Stimulated activated CD4-positive, alpha-beta T cell treated with anti-CD3 and anti-CD28 coated beads, Interleukin-4, amount 100 ng/mL, for 4 hours (primary cell): ENCODE data around the gene ANKRD34C.
"Not testable (repeated sequence)": the region's sequence is repeated elsewhere in the genome, so short reads cannot be mapped to it uniquely, and the experiment has no call there.

Experiments used
- DNase-seq, 2 experiments: peaks; one replicate each; pipeline ENCODE4 v3.0.0-alpha.2; 2020

Gene ANKRD34C

DNA sequence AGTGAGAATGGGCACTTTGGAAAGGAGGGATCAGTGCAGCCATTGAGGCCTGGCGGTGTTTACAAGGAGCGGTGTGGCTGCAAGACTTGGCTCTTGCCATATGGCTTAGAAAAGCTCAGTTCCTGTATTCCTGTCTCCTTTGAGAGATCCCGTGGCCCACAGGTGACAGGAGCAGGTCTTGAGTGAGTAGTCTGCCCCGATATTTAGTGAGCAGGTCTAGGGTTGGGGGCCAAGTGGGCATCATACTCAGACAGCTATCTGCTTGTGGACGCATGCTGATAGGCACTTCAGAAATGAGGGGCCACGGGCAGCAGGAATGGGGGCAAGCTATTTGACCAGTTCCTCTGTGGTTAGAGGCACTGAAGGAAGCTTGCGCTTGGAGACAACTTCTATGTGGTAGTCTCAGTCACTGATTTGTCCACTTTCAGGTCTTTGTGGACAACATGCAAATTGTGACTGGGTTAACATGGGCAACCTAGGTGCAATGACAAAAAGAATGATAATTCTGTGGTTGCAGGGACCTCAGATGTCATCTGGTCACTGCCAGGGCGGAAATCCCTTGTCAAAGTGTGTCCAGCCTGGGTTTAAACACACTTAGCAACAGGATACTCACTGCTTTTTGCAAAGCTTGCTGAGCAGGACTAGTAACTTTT lies 29.5 kb downstream of the ANKRD34C start:
- DNase-seq = no peak

DNA sequence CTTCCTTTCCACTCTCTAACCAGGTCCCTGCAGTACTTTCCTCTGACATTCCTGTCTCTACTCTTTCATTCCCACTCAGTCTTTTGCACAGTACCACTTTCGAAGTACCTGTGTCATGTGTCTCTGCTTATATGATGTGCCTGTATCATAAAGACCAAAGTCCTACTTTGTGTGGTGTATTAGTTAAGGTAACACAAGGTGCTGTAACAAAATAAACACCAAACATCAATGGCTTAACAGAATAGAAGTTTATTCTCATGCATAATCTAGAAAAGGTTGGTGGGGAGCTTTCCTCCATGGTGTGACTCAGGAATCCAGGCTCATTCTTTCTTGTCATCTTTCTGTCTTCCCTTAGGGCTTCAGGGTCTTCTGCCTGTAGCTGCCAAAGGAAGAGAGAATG lies 31.7 kb downstream of the ANKRD34C start:
- no peak for DNase-seq

DNA sequence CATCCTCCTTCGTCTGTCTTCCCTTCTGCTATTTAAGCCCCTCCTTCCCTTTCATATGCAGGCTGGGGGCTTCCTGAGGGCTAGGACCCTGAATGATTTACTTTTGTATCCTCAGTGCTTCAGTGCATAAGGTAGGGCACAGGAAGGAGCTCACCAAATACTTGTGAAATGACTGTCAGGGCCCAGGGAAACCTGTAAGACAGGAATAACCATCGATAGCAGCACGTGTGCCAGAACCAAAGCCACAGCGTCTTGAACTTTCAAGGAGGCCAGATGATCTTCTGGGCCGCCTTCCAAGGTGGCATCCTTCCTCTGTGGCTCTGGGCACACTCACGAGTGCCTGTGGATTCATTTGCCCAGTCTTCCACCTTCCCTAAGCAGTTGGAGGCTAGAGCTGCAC lies 32.3 kb downstream of the ANKRD34C start:
- DNase-seq = no peak

DNA sequence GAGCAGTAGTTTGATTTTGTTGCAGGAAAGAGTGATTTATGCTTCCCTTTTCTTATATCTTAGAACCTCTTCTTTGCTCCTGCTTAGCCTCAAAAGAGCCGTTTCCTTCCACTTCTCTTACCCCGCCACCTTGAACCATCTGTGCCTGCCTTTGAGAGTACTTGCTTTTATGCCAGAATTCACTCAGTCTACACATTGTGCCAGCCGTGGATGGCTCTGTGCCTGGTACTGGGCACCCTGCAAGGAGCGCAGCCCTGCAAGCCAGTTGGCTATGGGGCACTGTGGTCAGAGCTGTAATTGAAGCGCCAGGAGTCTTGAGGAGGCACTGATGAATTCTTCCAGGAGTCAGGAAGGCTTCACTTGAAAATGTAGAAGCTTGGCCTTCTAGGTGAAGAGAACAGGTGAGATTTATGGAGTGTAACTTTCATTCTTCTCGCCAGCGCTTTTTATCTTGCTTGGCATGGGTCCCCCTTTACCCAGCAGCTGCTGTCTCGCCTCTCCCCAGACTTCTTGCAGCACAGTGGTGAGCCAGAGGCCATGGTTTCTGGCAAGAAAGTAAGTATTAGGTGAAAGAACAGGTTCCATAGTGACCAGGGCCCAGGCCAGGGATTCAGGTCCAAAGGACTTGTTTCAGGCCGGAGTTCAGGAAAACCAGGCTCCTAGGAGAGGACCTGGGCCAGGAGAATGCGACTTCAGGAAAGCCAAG lies 33.3 kb downstream of the ANKRD34C start:
- no peak for DNase-seq

DNA sequence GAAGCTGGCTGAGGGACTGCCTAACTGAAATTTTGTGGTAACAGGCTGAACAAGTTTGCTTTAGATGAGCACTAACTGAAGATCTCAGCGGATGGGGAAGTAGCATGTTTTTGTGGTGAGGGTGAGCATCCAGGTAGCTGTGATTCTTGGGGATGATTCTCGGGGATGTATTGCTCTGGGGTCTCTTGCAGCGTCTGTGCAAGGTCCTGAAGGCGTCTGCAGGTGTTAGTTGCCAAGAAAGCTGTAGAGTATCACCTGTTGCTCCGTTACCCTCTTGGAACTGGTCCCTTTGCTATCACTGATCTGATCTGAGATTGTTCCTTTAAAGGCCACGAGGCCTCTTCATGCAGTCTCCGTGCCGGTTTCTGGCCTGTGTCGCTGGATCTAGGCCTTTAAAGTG lies 34.3 kb downstream of the ANKRD34C start:
- DNase-seq = no peak

DNA sequence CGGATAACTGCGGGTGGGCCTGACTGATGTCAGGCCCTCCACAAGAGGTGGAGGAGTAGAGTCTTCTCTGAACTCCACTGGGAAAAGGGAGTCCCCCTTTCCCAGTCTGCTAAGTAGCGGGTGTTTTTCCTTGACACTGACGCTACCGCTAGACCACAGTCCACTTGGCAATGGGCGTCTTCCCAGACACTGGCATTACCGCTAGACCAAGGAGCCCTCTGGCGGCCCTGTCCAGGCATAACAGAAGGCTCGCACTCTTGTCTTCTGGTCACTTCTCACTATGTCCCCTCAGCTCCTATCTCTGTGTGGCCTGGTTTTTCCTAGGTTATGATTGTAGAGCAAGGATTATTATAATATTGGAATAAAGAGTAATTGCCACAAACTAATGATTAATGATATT lies 37.5 kb downstream of the ANKRD34C start:
- not testable (repeated sequence) for DNase-seq

DNA sequence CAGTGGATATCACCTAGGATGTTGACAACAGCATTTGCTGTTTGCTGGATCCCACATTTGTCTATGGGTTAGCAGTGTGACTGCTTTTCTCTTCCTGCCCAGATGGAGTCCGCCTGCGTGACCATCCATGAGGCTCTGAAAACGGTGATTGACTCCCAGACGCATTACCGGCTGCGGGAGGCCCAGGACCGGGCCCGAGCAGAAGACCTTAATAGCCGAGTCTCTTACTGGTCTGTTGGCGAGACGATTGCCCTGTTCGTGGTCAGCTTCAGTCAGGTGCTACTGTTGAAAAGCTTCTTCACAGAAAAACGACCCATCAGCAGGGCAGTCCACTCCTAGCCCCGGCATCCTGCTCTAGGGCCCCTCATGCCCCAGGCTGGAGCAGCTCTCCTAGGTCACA lies 39.4 kb downstream of the ANKRD34C start:
- no peak for DNase-seq

DNA sequence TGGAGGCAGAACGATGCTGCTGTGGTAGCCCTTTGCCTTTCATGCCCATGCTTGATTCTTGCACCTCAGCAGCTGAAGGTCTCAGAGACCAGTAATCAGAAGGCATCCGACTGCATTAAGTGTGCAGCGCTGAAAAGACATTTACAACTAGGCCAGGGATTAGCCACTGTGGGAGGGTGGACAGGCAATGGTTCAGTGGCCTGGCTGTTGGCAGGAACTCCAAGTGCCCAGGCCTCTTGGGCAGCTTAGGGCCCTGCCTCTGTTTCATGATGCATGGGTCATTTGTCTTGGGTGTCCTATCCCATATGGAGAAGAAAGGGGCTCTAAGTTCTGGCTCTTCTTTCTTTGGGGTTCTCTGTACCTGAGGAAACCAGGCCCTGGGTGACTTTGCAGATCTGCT lies 39.8 kb downstream of the ANKRD34C start:
- no peak for DNase-seq

DNA sequence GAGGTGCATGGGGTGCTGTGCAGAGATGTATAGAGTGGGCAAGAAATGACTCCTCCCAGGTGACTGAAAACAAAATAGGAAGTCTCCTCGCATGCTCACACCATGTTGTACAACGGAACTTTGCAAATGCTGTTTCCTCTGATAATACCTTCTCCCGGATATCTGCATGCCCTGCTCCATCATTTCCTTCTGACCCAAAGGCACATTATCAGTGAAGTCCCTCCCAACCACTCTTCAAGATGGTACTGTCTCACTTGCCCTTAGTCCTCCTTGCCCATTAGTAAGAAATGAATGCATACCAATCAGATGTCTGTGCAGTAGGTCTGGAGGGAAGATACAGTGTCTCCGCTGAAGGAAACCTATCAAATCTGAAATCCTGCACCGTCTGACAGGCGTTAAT lies 40.4 kb downstream of the ANKRD34C start:
- no peak for DNase-seq

DNA sequence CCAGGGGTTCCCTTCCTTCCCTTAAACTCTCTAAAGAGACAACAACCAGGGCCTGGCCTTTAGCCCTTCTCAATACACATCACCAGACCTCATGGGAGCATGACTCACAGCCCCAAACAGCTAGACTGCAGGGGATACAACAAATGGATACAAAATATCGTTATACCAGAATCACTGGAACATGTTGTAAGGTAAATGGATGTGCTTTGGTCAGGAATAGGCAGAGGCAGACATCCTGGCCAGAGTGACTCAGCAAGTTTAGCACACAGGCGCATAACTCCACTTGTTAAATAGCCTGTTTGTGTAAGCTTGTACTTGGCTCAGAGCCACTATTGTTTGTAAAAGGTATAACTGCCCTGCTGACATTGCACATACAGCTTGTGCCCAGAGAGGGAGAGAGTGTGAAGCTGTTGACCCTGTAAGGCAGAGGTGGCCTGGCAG lies 46.7 kb downstream of the ANKRD34C start:
- DNase-seq = no peak
